ENCODE measurements around the gene PLCL2.

PLCL2 gene

GRCh38 chr3:17062736-17063135 lies 178.0 kb downstream of the PLCL2 start:
- H3K4me3 ChIP-seq (ENCODE audit: low read depth, low read length): no peak overlapping the region
- TF ChIP-seq POLR2A (IDR thresholded peaks at IDR 0.05; ENCODE audit: extremely low read depth, insufficient read length) (no peak), MAX (IDR thresholded peaks at IDR 0.05; ENCODE audit: low read depth, low read length) (no peak), CTCF (IDR thresholded peaks at IDR 0.05; ENCODE audit: low read depth, low read length) (no peak), MYC (IDR thresholded peaks at IDR 0.05; ENCODE audit: low read depth, low read length) (no peak)
- no peak for DNase-seq (ENCODE audit: low read depth)

GRCh38 chr3:17063596-17063995 lies 178.8 kb downstream of the PLCL2 start:
- no peak overlapping the region for H3K4me3 ChIP-seq (ENCODE audit: low read depth, low read length)
- TF ChIP-seq CTCF (IDR thresholded peaks at IDR 0.05; ENCODE audit: low read depth, low read length) (no peak), MYC (IDR thresholded peaks at IDR 0.05; ENCODE audit: low read depth, low read length) (no peak), MAX (IDR thresholded peaks at IDR 0.05; ENCODE audit: low read depth, low read length) (no peak), POLR2A (IDR thresholded peaks at IDR 0.05; ENCODE audit: extremely low read depth, insufficient read length) (no peak)
- no peak for DNase-seq (ENCODE audit: low read depth)

GRCh38 chr3:17065315-17065714 lies 180.6 kb downstream of the PLCL2 start:
- DNase-seq (ENCODE audit: low read depth): no peak
- no peak overlapping the region for H3K4me3 ChIP-seq (ENCODE audit: low read depth, low read length)
- no peak for TF ChIP-seq MAX (IDR thresholded peaks at IDR 0.05; ENCODE audit: low read depth, low read length)
- TF ChIP-seq POLR2A (IDR thresholded peaks at IDR 0.05; ENCODE audit: extremely low read depth, insufficient read length): no peak
- no peak for TF ChIP-seq CTCF (IDR thresholded peaks at IDR 0.05; ENCODE audit: low read depth, low read length)
- no peak for TF ChIP-seq MYC (IDR thresholded peaks at IDR 0.05; ENCODE audit: low read depth, low read length)

GRCh38 chr3:17065881-17066280 lies 181.1 kb downstream of the PLCL2 start:
- no peak overlapping the region for H3K4me3 ChIP-seq (ENCODE audit: low read depth, low read length)
- no peak for DNase-seq (ENCODE audit: low read depth)
- TF ChIP-seq CTCF (IDR thresholded peaks at IDR 0.05; ENCODE audit: low read depth, low read length): no peak

GRCh38 chr3:17069754-17070153 lies 185.0 kb downstream of the PLCL2 start:
- no peak overlapping the region for H3K4me3 ChIP-seq (ENCODE audit: low read depth, low read length)
- no peak for DNase-seq (ENCODE audit: low read depth)
- TF ChIP-seq MYC (IDR thresholded peaks at IDR 0.05; ENCODE audit: low read depth, low read length) (no peak), POLR2A (IDR thresholded peaks at IDR 0.05; ENCODE audit: extremely low read depth, insufficient read length) (no peak)

- DNase-seq (ENCODE audit: low read depth): no peak
- H3K4me3 ChIP-seq (ENCODE audit: low read depth, low read length): no peak overlapping the region
- TF ChIP-seq CTCF (IDR thresholded peaks at IDR 0.05; ENCODE audit: low read depth, low read length) (no peak), MYC (IDR thresholded peaks at IDR 0.05; ENCODE audit: low read depth, low read length) (no peak), MAX (IDR thresholded peaks at IDR 0.05; ENCODE audit: low read depth, low read length) (no peak), POLR2A (IDR thresholded peaks at IDR 0.05; ENCODE audit: extremely low read depth, insufficient read length) (no peak)
These were observed 185.6 kb downstream of the PLCL2 start for GRCh38 chr3:17070161-17070959.

Measured in NB4 (cell line).